ENCODE results near the gene STARD4.

STARD4 gene

GRCh38 chr5:111520908-111521307 lies 8.6 kb upstream of the STARD4 start:
- DNase-seq: no peak

- no peak for DNase-seq
Observed at GRCh38 chr5:111518777-111519176, 6.4 kb upstream of the STARD4 start.

GRCh38 chr5:111517853-111518501 lies 5.6 kb upstream of the STARD4 start:
- DNase-seq: no peak

DNA sequence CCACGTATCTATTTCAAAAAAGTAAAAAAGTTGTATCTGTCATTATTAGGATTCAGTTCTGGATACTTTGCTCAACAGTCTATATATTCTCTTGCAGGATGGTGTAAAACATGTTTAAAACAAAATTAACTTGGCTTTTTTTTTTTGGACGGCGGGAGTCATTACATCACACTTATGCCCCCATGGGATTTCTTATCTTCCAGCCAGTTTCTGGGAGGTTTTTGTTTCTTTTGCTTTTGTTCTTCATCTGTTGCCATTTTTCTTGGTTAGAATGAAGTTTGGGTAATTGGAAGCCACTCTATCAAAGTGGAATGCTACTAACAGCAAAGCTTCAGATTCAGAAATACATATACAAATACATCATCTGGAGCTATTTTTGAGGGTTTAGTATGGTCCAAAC lies 1.8 kb upstream of the STARD4 start:
- DNase-seq: no peak

DNA sequence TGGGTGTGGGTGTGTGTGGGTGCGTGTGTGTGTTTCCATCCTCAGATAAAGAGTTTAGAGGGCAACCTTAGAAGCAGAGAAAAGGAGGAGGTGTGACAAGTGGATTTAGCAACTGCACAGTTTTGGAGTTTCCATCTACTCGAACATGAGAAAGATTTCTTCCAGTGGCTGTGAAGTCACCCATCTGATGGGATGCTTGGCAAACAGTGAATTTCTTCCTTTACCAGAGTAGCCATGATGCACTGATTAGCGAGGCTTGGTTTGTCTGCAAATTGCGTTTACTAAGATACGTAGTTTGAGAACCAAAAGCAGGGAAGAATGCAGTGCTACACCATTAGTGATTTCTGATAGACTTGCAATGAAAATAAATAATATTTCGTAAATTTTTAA lies 791 bp upstream of the STARD4 start:
- no peak for DNase-seq

DNA sequence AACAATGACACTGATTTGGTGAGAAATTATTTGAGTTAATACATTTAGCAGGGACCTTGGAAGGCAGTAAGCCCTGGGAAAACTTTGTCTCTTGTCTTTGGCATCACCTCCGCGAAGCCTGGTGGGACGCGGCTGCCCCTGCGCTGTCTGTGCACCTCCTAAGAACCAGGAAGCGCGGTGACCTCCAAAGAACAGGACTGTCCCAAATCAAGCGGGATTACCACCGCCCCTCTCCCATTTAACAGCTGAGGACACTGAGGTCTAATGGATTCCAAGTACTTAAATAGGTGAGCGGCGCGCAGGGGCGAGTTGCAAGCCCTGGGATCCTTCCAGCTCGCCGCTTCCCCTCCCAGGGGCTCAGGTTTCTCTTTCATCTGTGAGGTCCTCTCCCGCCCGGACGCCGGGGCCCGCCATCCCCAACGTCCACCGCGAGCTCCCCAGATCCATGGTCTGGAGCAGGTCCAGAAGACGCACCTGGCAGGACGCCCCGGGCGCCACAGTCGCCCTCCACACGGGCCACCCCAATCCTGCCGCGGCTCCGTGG lies 432 bp downstream of the STARD4 start:
- peak; percentile 83 for DNase-seq

- DNase-seq: no peak
Observed at GRCh38 chr5:111511174-111511830, 1.0 kb downstream of the STARD4 start.

DNA sequence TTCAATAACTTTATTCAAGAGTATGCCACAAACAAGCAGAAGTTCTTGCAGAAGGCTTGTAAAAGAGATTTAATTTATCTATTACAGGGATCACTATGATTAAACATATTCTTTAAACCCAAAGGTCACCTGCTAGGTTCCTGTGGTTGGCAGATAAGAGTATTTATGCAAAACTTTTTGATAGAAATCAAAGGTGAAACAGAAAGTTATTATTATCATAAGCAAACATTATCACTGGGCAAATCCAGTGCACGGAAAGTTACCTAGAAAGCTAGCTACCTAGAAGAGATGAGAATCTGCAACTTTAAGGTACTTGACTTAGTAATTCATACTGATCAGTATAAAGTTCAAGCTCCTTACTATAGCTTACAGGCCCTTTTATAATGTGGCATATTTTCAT lies 3.2 kb downstream of the STARD4 start:
- DNase-seq: no peak

GRCh38 chr5:111507276-111507675 lies 5.1 kb downstream of the STARD4 start:
- no peak for DNase-seq

DNA sequence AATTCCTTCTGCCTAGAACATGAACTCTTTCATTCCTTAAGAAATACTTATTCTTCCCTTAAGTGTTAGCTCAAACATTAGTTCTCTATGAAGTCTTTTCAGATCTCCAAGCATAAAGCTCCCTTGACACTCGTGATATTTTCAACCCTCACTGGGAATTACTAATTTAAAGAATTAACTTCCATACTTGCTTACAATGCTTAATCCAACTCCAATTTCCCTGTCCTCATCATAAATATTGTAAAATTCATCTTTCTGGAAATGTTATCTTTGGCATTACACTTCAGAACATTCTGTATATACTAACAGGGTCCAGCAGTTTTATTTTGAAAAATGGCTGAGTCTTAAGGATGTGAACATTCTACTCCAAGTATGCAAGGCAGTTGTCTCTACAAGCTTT lies 7.2 kb downstream of the STARD4 start:
- DNase-seq: no peak

- DNase-seq: no peak
Observed at GRCh38 chr5:111502956-111503355, 9.4 kb downstream of the STARD4 start.

GRCh38 chr5:111498346-111498745 lies 14.0 kb downstream of the STARD4 start:
- no peak for DNase-seq

DNA sequence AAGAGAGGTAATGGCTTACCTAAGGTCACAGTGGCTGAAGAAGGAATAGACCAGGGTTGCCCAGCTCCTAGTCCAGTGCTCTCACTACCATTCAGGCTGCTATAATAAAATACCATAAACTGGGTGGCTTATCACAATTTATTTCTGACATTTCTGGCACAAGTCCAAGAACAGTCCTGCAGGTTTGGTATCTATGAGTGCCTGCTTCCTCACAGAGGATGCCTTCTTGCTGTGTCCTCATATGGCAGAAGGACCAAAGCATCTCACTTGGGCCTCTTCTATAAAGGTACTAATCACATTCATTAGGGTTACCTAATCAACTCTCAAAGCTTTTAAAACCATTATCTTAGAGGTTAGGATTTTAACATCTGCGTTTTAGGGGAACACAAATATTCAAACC lies 17.2 kb downstream of the STARD4 start:
- DNase-seq: no peak

- DNase-seq: no peak
Observed at GRCh38 chr5:111494355-111494999, 17.9 kb downstream of the STARD4 start.

GRCh38 chr5:111493031-111493430 lies 19.3 kb downstream of the STARD4 start:
- no peak for DNase-seq

- no peak for DNase-seq
Observed at GRCh38 chr5:111488353-111488752, 24.0 kb downstream of the STARD4 start.

- no peak for DNase-seq
Observed at GRCh38 chr5:111486926-111487325, 25.4 kb downstream of the STARD4 start.

- DNase-seq: no peak
Observed at GRCh38 chr5:111486055-111486454, 26.3 kb downstream of the STARD4 start.

GRCh38 chr5:111480346-111480745 lies 32.0 kb downstream of the STARD4 start:
- DNase-seq: no peak

GRCh38 chr5:111478898-111479297 lies 33.4 kb downstream of the STARD4 start:
- DNase-seq: no peak

GRCh38 chr5:111478266-111478665 lies 34.1 kb downstream of the STARD4 start:
- DNase-seq: peak; percentile 5

DNA sequence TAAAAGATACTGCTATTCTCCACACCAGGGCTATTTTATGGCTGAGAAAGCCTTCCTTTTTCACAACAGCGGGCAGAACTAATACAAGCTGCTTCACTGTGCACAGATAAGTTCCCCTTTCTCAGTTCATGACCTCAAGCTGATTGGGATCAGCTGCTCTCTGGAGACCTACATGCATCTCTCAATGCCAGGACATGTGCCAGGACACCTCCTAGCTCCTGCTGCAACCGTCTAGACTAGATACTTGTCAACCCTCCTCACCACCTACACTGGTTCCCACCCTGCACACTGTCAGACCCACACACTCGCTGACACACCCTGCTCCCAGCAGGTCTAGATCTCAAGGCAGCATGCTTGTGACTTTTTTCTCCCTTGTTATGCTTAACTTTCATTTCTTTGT lies 39.8 kb downstream of the STARD4 start:
- DNase-seq: no peak

GRCh38 chr5:111472096-111472495 lies 40.2 kb downstream of the STARD4 start:
- no peak for DNase-seq

GRCh38 chr5:111469903-111470302 lies 42.4 kb downstream of the STARD4 start:
- peak; percentile 9 for DNase-seq

Measured in DMS53 (cell line).